GM10847 (cell line): ENCODE results near the gene SYCP3.

Experiments used
- POLR2A ChIP-seq: IDR thresholded peaks from 2 replicates; pipeline ENCODE4 v1.6.1; 2011; ENCODE audit not compliant: insufficient read length; ENCODE audit errors: extremely low read depth

SYCP3 gene

GRCh38 chr12:101738920-101739665, at the start of gene SYCP3:
Gene SYCP3, minus strand, starts transcription at chr12:101739462. Its CDS starts 1,527 bp downstream, at chr12:101737935.
- TF ChIP-seq POLR2A, result no peak

GRCh38 chr12:101785671-101786070, 46.4 kb upstream of the SYCP3 start:
- TF ChIP-seq POLR2A, result no peak

GRCh38 chr12:101784376-101784775, 45.1 kb upstream of the SYCP3 start:
- no peak for TF ChIP-seq POLR2A

- no peak for TF ChIP-seq POLR2A
Measured at GRCh38 chr12:101783838-101784237, 44.6 kb upstream of the SYCP3 start.

GRCh38 chr12:101783150-101783549, 43.9 kb upstream of the SYCP3 start:
- no peak for TF ChIP-seq POLR2A

GRCh38 chr12:101782273-101782731, 43.0 kb upstream of the SYCP3 start:
- TF ChIP-seq POLR2A, result no peak

- no peak for TF ChIP-seq POLR2A
Measured at GRCh38 chr12:101781834-101782233, 42.6 kb upstream of the SYCP3 start.

GRCh38 chr12:101780599-101780998, 41.3 kb upstream of the SYCP3 start:
- TF ChIP-seq POLR2A, result no peak

- TF ChIP-seq POLR2A, result no peak
Measured at GRCh38 chr12:101779626-101780025, 40.4 kb upstream of the SYCP3 start.

- TF ChIP-seq POLR2A, result no peak
Measured at GRCh38 chr12:101779200-101779599, 39.9 kb upstream of the SYCP3 start.

- no peak for TF ChIP-seq POLR2A
Measured at GRCh38 chr12:101777978-101778377, 38.7 kb upstream of the SYCP3 start.

GRCh38 chr12:101777485-101777884, 38.2 kb upstream of the SYCP3 start:
- TF ChIP-seq POLR2A, result no peak

GRCh38 chr12:101775816-101776215, 36.6 kb upstream of the SYCP3 start:
- no peak for TF ChIP-seq POLR2A

- TF ChIP-seq POLR2A, result no peak
Measured at GRCh38 chr12:101773650-101774162, 34.4 kb upstream of the SYCP3 start.

GRCh38 chr12:101772012-101772775, 32.9 kb upstream of the SYCP3 start:
- TF ChIP-seq POLR2A, result no peak

- TF ChIP-seq POLR2A, result no peak
Measured at GRCh38 chr12:101769865-101770264, 30.6 kb upstream of the SYCP3 start.

GRCh38 chr12:101768781-101769180, 29.5 kb upstream of the SYCP3 start:
- no peak for TF ChIP-seq POLR2A

GRCh38 chr12:101767537-101767936, 28.3 kb upstream of the SYCP3 start:
- no peak for TF ChIP-seq POLR2A
